Ammon's horn (tissue), 1 donor: ENCODE data around the gene RNASET2.
"Not testable (repeated sequence)": the region's sequence is repeated elsewhere in the genome, so short reads cannot be mapped to it uniquely, and the experiment has no call there.

Source experiments
- DNase-seq: peaks from one replicate; pipeline ENCODE4 v3.0.0-alpha.2; 2016; ENCODE audit warnings: low spot score

The RNASET2 gene

DNA sequence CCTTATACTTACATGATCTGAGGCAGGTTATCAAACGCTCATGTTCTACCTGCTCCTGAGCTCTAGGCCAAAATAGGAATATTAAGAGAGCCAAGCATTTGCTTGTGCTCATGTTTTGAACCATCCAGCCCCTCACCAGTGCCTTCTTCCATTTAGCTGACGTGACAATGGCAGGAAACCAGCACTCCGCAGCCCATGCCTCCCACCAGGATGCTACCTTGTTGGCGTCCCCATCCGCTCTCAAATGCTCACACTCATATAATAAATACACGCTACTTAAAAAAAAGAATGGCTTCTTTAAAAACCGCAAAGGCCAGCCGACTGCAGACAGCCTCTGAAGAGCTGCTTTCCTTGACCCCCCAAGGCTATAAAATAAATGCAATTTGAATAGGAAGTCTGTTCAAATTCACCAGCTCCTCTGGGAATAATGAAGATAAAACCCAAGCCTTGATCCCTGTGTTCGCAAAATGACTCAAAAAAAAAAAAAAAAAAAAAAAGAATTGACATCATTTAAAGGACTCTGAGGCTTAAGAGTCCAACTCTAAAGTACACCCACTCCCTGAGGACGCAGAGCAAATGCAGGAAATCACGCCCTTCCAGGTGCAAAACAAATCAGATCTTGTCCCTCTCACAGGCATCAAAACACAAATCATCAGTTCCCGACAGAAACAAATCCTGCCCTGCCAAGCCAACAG is 29.0 kb downstream of the RNASET2 start:
- DNase-seq = no peak

GRCh38 chr6:166926748-166927147 is 29.6 kb downstream of the RNASET2 start:
- no peak for DNase-seq

DNA sequence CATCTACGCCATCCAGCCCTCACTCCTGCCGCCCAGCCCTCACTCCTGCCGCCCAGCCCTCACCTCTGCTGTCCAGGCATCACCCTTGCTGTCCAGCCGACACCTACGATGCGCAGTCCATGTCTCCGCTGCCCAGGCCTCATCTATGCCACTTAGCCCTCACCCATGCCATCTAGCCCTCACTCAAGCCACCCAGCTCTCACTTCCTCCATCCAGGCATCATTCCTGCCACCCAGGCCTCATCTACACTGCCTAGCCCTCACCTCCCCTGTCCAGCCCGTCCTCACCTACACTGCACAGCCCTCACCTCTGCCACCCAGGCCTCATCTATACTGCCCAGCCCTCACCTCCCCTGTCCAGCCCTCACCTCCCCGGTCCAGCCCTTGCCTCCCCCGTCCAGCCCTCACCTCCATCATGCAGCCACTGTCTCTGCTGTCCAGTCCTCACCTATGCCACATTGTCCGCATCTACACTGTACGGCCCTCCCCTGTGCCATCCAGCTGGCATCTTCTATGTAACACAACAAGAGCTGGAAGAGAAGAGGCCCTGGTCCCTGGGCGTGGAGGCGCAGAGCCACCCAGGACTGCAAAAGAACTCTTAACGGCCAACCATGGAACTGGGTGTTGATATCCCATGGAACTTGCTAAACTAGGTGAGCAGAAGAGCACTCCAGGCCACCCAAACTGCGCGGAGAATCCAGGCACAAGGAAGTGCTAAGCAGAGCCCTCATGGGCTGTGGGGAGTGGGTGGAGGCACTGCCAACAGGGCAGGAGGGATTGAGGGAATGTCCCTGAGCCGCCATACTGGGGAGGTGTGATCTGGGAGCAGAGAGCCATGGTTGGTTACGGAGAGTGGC is 31.0 kb downstream of the RNASET2 start:
- DNase-seq = no peak

GRCh38 chr6:166924531-166924930 is 31.8 kb downstream of the RNASET2 start:
- DNase-seq = no peak

GRCh38 chr6:166922937-166923336 is 33.4 kb downstream of the RNASET2 start:
- DNase-seq = no peak

DNA sequence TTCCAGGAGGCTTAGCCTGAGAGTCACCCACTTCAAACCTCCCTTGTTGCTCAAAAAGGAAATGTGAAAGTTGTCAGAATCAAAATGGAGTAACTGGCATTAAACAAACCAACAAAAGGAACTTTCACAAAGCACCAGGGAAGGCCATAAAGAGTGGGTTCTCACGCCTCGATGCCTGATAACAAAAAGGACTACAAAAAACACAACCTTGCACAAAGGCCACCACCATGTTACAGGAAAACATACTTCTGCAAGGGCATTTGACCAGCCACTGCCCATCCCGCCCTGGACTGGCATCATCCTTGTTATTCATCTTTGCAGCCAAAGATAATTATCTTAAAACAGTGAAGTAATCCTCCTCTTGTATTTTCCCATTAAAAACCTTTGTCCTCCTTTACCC is 34.8 kb downstream of the RNASET2 start:
- no peak for DNase-seq

- no peak for DNase-seq
Measured at GRCh38 chr6:166916824-166917223, 39.5 kb downstream of the RNASET2 start.

GRCh38 chr6:166915484-166915883 is 40.9 kb downstream of the RNASET2 start:
- not testable (repeated sequence) for DNase-seq

DNA sequence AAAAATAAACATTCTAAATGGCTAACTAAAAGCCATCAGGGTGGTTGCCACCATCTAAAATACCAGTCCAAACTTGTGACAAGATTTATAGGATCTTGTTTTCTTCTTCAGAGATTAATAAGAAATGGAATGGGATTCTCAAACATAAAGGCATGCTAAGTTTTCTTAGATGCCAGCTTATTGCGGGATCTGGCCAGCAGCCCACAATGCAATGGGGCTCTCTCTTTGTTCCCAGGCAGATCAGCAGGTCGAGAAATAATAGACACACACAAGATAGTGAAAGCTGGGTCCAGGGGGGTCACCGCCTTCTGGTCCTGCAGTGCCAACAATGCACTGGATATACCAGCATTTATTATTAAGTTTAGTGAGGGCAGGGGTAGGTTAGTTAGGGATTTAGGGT is 41.4 kb downstream of the RNASET2 start:
- DNase-seq = not testable (repeated sequence)

- no peak for DNase-seq
Measured at GRCh38 chr6:166911248-166911677, 45.1 kb downstream of the RNASET2 start.

GRCh38 chr6:166910601-166911000 is 45.7 kb downstream of the RNASET2 start:
- DNase-seq = no peak

GRCh38 chr6:166908811-166909210 is 47.5 kb downstream of the RNASET2 start:
- DNase-seq = no peak

GRCh38 chr6:166907871-166908806 is 48.2 kb downstream of the RNASET2 start:
- no peak for DNase-seq

- no peak for DNase-seq
Measured at GRCh38 chr6:166907373-166907841, 48.9 kb downstream of the RNASET2 start.

DNA sequence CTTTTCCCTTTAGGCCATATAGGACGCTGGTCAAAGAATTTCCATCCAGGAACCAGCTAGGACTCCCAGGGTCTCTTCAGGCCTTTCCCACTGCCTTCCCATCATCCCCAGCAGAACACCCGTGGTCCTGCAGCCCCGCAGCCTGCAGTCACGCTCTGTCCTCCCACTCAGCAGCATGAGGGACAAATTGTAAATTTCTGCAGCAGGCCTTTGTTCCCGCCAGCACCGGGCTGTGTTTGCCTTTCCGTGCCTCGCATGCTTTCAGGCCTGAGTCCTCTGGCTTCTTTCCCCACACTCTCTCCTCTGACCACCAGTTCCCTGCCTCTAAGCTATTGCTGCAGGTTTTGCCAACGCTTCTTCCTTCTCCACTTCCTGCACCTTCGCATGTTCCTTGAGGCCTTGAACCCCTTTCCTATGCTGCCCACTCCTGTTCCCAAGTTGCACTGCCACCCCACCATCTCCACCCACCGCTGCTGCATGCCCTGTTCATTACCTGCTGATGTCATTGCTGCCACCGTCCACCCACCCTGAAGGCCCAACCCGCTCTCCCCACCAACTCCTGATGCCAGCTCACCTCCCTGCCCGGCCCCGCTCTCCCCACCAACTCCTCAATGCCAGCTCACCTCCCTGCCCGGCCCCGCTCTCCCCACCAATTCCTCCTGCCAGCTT is 49.8 kb downstream of the RNASET2 start:
- DNase-seq = no peak

- no peak for DNase-seq
Measured at GRCh38 chr6:166905505-166906134, 50.7 kb downstream of the RNASET2 start.

DNA sequence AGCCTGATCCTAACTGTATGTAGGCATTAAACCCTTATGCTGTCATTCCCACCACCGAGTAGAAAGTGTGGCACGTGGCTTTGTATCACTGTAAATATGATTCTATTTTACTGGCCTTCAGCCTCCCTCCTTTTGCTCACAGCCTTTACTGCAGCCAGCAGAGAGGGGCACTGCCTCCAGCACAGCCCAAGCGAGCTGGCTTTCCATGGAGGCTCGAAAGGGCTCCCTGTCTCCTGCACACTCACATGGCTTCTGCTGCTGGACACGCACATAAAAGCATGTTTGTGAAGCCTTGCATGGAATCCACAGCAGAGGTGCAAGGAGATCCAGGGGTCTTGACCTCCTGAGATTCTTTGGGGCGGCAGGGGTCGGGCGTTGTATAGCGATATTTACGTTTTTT is 51.3 kb downstream of the RNASET2 start:
- DNase-seq = no peak

DNA sequence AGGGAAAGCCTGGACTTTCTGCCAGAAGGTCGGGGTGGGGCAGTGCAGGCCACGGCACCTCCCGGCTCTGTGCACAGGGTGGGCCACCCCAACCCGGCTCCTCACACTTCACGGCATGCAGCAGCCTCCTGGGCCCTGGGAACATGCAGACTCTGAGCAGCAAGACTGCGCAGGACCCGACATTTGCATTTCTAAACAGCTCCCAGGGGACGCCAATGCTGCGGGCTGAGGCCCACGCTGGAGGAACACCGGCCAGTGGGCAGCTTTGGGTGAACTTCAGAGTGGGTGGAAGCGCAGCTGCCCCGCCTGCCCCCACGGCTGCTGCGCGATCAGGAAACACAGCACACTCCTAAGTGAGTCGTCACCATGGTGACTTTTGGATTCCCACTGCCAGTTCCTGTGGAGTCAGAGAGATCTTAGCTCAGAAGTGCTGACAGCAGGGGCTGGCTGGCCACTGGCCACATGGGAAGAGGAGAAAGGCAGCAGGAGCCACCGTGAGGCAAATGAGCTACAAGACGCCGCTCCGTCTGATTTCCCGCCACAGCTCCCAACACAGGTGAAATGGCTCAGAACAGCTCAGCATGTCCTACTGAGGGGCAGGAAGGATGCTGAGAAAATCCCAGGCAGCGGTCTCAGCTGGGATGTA is 52.1 kb downstream of the RNASET2 start:
- peak; percentile 79 for DNase-seq

DNA sequence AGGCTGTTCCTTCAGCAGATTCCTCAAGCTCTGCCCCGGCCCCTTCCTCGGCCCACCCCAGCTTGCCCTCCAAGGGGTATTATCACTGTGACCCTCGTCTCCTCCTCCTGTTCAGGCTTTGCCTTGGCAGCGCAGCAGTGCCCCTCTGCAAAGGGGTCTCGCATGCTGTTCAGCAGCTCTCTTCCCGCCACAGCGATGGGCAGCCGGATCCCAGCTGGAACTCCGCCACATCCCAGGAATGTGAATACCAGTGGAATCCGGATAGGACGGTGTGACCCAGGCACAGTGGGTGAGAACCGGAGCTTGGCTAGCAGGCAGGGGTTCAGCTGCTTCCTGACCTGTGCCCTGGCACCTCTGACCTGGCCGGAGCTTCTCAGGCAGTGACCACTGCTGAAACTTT is 52.9 kb downstream of the RNASET2 start:
- DNase-seq = no peak

- DNase-seq = no peak
Measured at GRCh38 chr6:166903027-166903426, 53.3 kb downstream of the RNASET2 start.
